ENCODE measurements around the gene ERP44.

DNA sequence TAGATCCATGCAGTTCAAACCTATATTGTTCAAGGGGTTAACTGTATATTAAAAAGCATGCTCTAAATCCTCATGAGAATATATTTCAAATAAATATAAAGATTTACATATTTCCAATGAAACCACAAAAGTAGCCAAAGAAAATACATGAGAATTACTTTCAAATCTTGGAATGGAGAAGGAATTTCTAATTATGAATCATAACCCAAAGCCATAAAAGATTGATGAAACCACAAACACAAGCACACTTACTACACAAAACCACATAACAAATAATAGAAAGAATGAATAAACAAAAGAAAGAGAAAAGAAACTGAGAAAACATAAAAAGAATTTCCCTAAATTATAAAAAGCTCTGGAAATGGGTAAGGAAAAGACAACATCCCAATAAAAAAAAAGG is 16.0 kb downstream of the ERP44 start:
- TF ChIP-seq CEBPB (IDR thresholded peaks at IDR 0.05; ENCODE audit: low read depth) (no peak), EZH2 (IDR thresholded peaks at IDR 0.05) (no peak), SRF (IDR thresholded peaks at IDR 0.05; ENCODE audit: low read depth) (no peak), SIN3A (IDR thresholded peaks at IDR 0.05; ENCODE audit: low read depth) (no peak)
- TF ChIP-seq, protein P1, sequence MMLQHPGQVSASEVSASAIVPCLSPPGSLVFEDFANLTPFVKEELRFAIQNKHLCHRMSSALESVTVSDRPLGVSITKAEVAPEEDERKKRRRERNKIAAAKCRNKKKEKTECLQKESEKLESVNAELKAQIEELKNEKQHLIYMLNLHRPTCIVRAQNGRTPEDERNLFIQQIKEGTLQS (IDR thresholded peaks at IDR 0.05): no peak
- TF ChIP-seq, protein P2, sequence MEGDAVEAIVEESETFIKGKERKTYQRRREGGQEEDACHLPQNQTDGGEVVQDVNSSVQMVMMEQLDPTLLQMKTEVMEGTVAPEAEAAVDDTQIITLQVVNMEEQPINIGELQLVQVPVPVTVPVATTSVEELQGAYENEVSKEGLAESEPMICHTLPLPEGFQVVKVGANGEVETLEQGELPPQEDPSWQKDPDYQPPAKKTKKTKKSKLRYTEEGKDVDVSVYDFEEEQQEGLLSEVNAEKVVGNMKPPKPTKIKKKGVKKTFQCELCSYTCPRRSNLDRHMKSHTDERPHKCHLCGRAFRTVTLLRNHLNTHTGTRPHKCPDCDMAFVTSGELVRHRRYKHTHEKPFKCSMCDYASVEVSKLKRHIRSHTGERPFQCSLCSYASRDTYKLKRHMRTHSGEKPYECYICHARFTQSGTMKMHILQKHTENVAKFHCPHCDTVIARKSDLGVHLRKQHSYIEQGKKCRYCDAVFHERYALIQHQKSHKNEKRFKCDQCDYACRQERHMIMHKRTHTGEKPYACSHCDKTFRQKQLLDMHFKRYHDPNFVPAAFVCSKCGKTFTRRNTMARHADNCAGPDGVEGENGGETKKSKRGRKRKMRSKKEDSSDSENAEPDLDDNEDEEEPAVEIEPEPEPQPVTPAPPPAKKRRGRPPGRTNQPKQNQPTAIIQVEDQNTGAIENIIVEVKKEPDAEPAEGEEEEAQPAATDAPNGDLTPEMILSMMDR (IDR thresholded peaks at IDR 0.05 in 2 of 3, conservative IDR thresholded peaks at IDR 0.05 in 1 of 3; ENCODE audit: borderline replicate concordance in 1 of 3, insufficient read depth in 1 of 3, low read depth in 2 of 3, low read length in 2 of 3): no peak
- TF ChIP-seq, protein P3, sequence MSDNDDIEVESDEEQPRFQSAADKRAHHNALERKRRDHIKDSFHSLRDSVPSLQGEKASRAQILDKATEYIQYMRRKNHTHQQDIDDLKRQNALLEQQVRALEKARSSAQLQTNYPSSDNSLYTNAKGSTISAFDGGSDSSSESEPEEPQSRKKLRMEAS (IDR thresholded peaks at IDR 0.05): no peak

Measured in HCT116 (cell line).